Measurements from ENCODE around the gene IRS1.

IRS1 gene

GRCh38 chr2:226738821-226739544 is 60.6 kb downstream of the IRS1 start:
- TF ChIP-seq CTCF (IDR thresholded peaks at IDR 0.05; ENCODE audit: low read depth, low read length), result no peak
- DNase-seq, result no peak
- H3K4me3 ChIP-seq (ENCODE audit: low read depth, low read length), result no peak overlapping the region
- no peaks in the 10 kb centered on the region for H3K9me3 ChIP-seq
- no peaks in the 10 kb centered on the region for H3K36me3 ChIP-seq
- no peaks in the 10 kb centered on the region for H3K27me3 ChIP-seq
- H3K4me1 ChIP-seq, result no peaks in the 10 kb centered on the region

- H3K4me3 ChIP-seq (ENCODE audit: low read depth, low read length), result no peak overlapping the region
- H3K36me3 ChIP-seq, result no peaks in the 10 kb centered on the region
- no peak for DNase-seq
- no peaks in the 10 kb centered on the region for H3K27me3 ChIP-seq
- H3K4me1 ChIP-seq, result no peaks in the 10 kb centered on the region
- no peaks in the 10 kb centered on the region for H3K9me3 ChIP-seq
- TF ChIP-seq CTCF (IDR thresholded peaks at IDR 0.05; ENCODE audit: low read depth, low read length), result no peak
Measured at GRCh38 chr2:226738191-226738820, 61.3 kb downstream of the IRS1 start.

GRCh38 chr2:226736382-226736781 is 63.2 kb downstream of the IRS1 start:
- H3K9me3 ChIP-seq, result no peaks in the 10 kb centered on the region
- DNase-seq, result no peak
- H3K4me1 ChIP-seq, result no peaks in the 10 kb centered on the region
- TF ChIP-seq CTCF (IDR thresholded peaks at IDR 0.05; ENCODE audit: low read depth, low read length), result no peak
- H3K4me3 ChIP-seq (ENCODE audit: low read depth, low read length), result no peak overlapping the region
- no peaks in the 10 kb centered on the region for H3K27me3 ChIP-seq
- no peaks in the 10 kb centered on the region for H3K36me3 ChIP-seq

GRCh38 chr2:226733927-226734564 is 65.6 kb downstream of the IRS1 start:
- no peaks in the 10 kb centered on the region for H3K36me3 ChIP-seq
- H3K4me1 ChIP-seq, result no peaks in the 10 kb centered on the region
- TF ChIP-seq CTCF (IDR thresholded peaks at IDR 0.05; ENCODE audit: low read depth, low read length), result no peak
- H3K4me3 ChIP-seq (ENCODE audit: low read depth, low read length), result no peak overlapping the region
- no peak for DNase-seq
- H3K9me3 ChIP-seq, result no peaks in the 10 kb centered on the region
- H3K27me3 ChIP-seq, result no peaks in the 10 kb centered on the region

- Histone ChIP-seq H3K4me1 (no peaks in the 10 kb centered on the region), H3K4me3 (ENCODE audit: low read depth, low read length) (no peak overlapping the region), H3K27me3 (no peaks in the 10 kb centered on the region), H3K36me3 (no peaks in the 10 kb centered on the region), H3K9me3 (no peaks in the 10 kb centered on the region)
- no peak for DNase-seq
- TF ChIP-seq CTCF (IDR thresholded peaks at IDR 0.05; ENCODE audit: low read depth, low read length), result no peak
Measured at GRCh38 chr2:226733189-226733858, 66.3 kb downstream of the IRS1 start.

Data from BE2C (cell line).